Stimulated activated CD4-positive, alpha-beta T cell treated with anti-CD3 and anti-CD28 coated beads, Interleukin-4, amount 100 ng/mL, for 24 hours (primary cell): ENCODE measurements around the gene RETNLB.

Experiments
- DNase-seq: peaks from one replicate; pipeline ENCODE4 v3.0.0-alpha.2; 2020

RETNLB gene, protein sequence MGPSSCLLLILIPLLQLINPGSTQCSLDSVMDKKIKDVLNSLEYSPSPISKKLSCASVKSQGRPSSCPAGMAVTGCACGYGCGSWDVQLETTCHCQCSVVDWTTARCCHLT

GRCh38 chr3:108757404-108757982 is at the start of gene RETNLB:
RETNLB (minus strand) TSS chr3:108757410; CDS start chr3:108757185, 225 bp downstream.
- no peak for DNase-seq

GRCh38 chr3:108806316-108806715 is 49.1 kb upstream of the RETNLB start:
- DNase-seq = no peak

GRCh38 chr3:108804966-108805365 is 47.8 kb upstream of the RETNLB start:
- DNase-seq = no peak

DNA sequence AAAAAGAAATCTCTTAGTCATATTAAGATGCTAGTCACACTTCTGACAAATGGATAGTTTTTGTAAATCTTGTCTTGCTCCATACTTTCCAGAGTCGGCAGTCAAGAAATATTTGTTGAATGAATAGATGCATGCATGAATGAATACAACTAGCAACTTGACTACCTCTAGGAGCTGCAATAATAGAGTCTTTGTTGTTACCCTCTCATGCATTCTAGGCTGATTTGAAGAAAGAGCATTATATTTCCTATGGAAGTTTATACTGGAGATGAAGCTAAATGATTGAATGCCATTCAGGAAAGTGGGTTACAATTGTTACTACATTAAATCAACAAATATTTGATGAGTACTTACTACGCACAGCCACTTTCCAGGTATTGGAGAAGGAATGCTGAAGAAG is 47.2 kb upstream of the RETNLB start:
- no peak for DNase-seq

DNA sequence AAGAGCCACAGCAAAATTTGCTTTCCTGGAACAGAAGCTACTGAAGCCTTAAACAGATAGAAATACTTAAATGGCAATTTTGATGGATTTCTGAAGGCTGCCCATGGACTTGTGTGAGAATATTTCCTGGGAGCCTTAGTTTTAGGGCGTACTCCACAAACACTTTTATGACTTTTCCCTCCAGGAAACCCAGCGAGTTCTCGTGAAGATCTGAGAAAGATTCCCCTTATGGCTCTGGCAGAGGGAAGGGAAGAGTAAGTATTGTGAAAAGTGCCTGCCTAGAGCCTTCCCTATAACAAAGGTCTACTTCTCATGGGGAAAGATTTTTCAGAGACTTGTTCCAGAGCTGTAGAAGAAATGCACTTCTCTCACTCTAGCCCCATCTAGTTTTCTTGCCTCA is 34.3 kb upstream of the RETNLB start:
- DNase-seq = no peak

- DNase-seq = peak; percentile 12
Measured at GRCh38 chr3:108780235-108780634, 23.0 kb upstream of the RETNLB start.

DNA sequence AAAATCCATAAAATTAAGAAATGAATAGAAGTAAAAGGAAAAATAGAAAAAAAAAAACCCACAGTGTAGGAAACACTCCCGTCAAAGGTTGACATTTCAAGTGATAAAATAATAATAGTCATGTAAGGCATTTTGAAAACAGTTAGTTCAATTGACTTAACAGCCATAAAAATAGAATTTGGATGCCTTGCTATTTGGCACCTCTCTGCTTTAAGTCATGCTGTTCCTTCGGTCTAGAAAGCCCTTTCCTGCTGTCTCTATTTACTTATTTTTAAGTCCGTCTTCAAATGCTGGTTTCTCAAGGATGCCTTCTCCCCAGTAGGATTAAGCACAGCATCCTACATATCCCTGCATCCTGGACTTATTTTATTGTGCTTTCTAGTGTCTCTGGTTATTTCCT is 22.3 kb upstream of the RETNLB start:
- no peak for DNase-seq

- no peak for DNase-seq
Measured at GRCh38 chr3:108775649-108776048, 18.4 kb upstream of the RETNLB start.

- DNase-seq = no peak
Measured at GRCh38 chr3:108767253-108767652, 10.0 kb upstream of the RETNLB start.

GRCh38 chr3:108755686-108756085 is 1.5 kb downstream of the RETNLB start:
- no peak for DNase-seq

DNA sequence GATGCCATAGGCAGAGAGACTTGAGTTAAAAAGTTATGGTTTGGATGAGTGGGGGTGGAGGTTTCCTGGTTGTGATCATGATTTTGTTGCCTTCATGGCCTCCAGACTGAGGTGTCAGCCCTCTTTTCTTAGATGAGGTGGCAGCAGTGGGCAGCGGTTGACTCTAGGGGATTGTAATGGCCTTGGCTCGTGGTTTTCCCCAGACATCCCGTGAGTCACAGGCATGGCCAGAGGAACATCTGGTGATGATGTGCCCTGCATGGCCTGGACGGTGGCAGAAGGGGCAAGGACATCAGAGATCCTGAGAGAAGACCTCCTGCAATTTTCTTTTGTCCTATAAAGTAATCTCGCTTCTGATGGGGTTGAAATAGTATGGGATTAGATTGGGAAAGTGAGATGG is 12.4 kb downstream of the RETNLB start:
- no peak for DNase-seq

DNA sequence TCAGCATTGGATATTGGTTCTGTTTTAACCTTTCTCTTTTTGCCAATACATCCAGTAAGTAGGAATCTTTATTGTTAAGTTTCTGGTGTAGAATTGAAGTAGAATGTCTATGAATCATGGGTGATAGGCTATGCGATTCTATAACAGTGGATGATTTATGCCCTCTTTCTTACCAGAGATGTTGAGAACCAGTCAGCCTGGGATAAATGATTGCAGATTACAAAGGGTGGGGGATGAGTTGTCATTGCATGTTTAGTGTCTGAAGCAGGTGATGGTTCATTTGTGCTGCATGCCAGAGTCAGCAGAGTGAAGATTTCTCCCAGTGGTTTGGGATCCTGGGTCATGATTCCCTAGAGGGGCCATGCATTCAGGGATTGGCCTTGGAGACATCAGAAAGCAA is 14.3 kb downstream of the RETNLB start:
- no peak for DNase-seq

- DNase-seq = no peak
Measured at GRCh38 chr3:108736821-108737220, 20.4 kb downstream of the RETNLB start.

GRCh38 chr3:108728934-108729333 is 28.3 kb downstream of the RETNLB start:
- DNase-seq = no peak

- no peak for DNase-seq
Measured at GRCh38 chr3:108728105-108728504, 29.1 kb downstream of the RETNLB start.

DNA sequence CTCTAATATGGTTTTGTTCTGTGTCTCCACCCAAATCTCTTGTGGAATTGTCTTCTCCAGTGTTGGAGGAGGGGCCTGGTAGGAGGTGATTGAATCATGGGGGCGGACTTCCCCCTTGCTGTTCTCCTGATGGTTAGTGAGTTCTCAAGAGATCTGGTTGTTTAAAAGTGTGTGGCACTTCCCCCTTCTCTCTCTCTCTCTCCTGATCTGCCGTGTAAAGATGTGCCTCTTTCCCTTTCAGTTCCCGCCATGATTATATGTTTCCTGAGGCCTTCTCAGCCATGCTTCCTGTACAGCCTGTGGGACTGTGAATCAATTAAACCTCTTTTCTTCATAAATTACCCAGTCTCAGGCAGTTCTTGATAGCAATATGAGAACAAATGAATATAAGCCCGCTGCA is 33.1 kb downstream of the RETNLB start:
- no peak for DNase-seq

GRCh38 chr3:108722724-108723123 is 34.5 kb downstream of the RETNLB start:
- DNase-seq = no peak

DNA sequence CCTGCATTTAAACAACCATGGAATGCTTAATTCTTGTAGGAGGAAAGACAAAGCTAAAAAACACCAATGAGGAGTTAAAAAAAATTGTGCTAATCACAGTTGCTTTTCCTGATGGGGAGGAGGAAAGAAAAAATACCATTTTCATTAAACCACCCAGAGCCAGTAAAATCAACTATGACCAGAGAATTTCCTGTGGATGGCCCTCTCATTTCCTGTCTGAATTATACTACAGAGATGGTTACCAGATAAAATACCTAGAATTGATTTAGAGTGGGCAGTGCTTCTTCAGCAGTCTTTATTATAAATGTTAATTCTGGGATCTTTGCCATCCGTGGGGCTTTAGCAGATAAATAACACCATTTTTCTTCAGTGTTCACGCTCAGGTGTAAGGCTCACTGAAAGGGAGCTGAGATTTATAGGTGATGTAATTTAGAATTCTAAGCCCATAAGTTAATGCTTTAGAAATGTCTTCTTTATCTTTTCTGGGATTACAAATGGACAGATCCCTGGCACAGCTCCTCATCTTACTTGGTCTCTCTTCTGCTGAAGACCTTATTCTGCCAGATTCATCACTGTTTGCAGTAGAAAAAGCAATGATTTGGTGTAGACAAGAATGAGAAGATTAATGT is 37.9 kb downstream of the RETNLB start:
- DNase-seq = no peak

GRCh38 chr3:108718454-108718853 is 38.8 kb downstream of the RETNLB start:
- no peak for DNase-seq

- no peak for DNase-seq
Measured at GRCh38 chr3:108713816-108714215, 43.4 kb downstream of the RETNLB start.

DNA sequence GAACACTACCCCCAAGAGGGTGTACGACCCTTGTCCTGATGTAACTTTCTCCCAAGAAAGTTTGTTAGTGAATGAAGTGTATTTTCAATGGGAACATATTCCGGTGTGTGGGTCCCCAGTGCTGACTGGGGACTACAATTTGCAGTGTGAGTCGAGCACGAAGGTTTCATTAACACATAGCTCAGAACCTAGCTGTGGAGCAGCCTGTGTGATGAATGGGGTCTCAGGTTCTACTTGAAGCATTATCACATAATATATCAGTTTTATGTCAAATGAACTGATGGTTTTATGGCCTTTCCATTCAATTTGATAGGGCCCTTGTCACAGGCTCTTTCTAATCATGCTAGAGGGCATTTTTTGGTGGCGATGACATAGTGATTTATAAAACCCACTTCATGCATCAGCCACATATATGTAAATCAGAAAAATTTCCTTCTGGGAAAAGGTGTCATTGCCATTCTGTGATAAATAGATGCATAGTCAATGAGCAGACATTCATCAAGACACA is 44.1 kb downstream of the RETNLB start:
- no peak for DNase-seq
